Thyroid gland (tissue), 4 donors: ENCODE data around the gene ADAM8.

Experiments used
- CTCF ChIP-seq, 6 experiments: fragments of 200-600 bp in 3 of 6; fragments of 450-650 bp in 3 of 6; sonication (generic) in 3 of 6; IDR thresholded peaks; one replicate each; pipeline ENCODE4 v1.5.1; 2016 to 2019; ENCODE audit warnings: antibody characterized with exemption in 6 of 6, mild to moderate bottlenecking in 2 of 6, inconsistent platforms in 1 of 6, moderate library complexity in 1 of 6
- POLR2A ChIP-seq, 2 donors: fragments of 450-650 bp; IDR thresholded peaks; one replicate each; pipeline ENCODE4 v1.6.1; 2017; ENCODE audit warnings: antibody characterized with exemption in 2 of 2, mild to moderate bottlenecking in 2 of 2, moderate library complexity in 1 of 2

DNA sequence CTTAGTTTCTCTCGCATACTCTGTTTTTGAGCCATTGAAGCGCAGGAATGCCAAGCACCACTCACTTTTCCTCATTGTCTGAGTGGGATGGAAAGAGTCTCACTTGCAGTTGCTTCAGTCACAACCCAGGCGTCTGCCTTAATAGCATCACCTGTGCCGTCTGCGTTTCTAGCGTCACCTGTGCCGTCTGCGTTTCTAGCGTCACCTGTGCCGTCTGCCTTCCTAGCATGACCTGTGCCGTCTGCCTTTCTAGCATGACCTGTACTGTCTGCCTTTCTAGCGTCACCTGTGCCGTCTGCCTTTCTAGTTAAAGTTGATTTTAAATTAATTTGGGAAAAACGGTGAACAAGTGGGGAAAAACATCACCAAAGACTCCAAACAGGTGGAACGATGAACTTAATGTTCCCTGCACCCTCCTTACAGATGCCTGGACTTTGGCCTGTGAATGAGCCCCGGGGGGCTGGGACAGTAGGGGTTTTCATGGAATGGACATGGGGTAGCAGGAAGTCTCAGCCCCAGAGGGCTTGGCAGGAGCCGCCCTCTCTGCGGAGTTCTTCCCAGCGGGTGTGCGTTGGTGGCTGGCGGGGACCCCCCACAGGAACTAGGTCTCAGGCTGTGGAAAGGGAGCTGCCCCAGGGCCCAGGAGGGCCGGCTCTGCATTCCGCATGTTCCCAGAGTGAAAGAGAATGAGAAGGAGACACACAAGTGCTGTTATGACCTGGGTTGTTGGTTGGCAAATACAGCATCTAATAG is 35.5 kb upstream of the ADAM8 start:
- TF ChIP-seq CTCF (IDR thresholded peaks at IDR 0.05): no peak
- TF ChIP-seq POLR2A (IDR thresholded peaks at IDR 0.05): no peak
